NB4 (cell line): ENCODE data around the gene ERBB4.

Experiments
- MAX ChIP-seq: IDR thresholded peaks from 2 replicates; pipeline ENCODE4 v1.6.1; 2011; ENCODE audit warnings: low read depth, low read length
- MYC ChIP-seq: IDR thresholded peaks from 2 replicates; pipeline ENCODE4 v1.6.1; 2011; ENCODE audit warnings: low read depth, low read length
- POLR2A ChIP-seq: IDR thresholded peaks from 2 replicates; pipeline ENCODE4 v1.6.1; 2011; ENCODE audit warnings: mild to moderate bottlenecking; ENCODE audit not compliant: insufficient read length; ENCODE audit errors: extremely low read depth
- TF ChIP-seq, protein P1 (sequence below): IDR thresholded peaks from one replicate; pipeline ENCODE4 v1.5.1; 2012; ENCODE audit warnings: low read depth, low read length

- TF ChIP-seq POLR2A (no peak), MAX (no peak), MYC (no peak)
- TF ChIP-seq, protein P1, sequence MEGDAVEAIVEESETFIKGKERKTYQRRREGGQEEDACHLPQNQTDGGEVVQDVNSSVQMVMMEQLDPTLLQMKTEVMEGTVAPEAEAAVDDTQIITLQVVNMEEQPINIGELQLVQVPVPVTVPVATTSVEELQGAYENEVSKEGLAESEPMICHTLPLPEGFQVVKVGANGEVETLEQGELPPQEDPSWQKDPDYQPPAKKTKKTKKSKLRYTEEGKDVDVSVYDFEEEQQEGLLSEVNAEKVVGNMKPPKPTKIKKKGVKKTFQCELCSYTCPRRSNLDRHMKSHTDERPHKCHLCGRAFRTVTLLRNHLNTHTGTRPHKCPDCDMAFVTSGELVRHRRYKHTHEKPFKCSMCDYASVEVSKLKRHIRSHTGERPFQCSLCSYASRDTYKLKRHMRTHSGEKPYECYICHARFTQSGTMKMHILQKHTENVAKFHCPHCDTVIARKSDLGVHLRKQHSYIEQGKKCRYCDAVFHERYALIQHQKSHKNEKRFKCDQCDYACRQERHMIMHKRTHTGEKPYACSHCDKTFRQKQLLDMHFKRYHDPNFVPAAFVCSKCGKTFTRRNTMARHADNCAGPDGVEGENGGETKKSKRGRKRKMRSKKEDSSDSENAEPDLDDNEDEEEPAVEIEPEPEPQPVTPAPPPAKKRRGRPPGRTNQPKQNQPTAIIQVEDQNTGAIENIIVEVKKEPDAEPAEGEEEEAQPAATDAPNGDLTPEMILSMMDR, result no peak
Observed at GRCh38 chr2:211534632-211535031, 1004.0 kb downstream of the ERBB4 start.
